HG02588 (cell line): ENCODE data around the gene PARD3.

Source experiments
- ATAC-seq: cut with Tn5 transposase; IDR thresholded peaks from one replicate; pipeline ENCODE4 v1.9.1; 2021; ENCODE audit warnings: mild to moderate bottlenecking, moderate library complexity; ENCODE audit not compliant: unreplicated experiment

The PARD3 gene

GRCh38 chr10:34551295-34551694 lies 263.8 kb downstream of the PARD3 start:
- no peak for ATAC-seq

GRCh38 chr10:34549953-34550352 lies 265.1 kb downstream of the PARD3 start:
- no peak for ATAC-seq

- no peak for ATAC-seq
Measured at GRCh38 chr10:34549001-34549400, 266.1 kb downstream of the PARD3 start.

GRCh38 chr10:34548466-34548865 lies 266.6 kb downstream of the PARD3 start:
- no peak for ATAC-seq

GRCh38 chr10:34547695-34548094 lies 267.4 kb downstream of the PARD3 start:
- ATAC-seq, result no peak

- no peak for ATAC-seq
Measured at GRCh38 chr10:34547291-34547690, 267.8 kb downstream of the PARD3 start.

- ATAC-seq, result no peak
Measured at GRCh38 chr10:34544400-34544799, 270.7 kb downstream of the PARD3 start.

GRCh38 chr10:34543716-34544115 lies 271.4 kb downstream of the PARD3 start:
- ATAC-seq, result no peak

GRCh38 chr10:34540492-34540891 lies 274.6 kb downstream of the PARD3 start:
- no peak for ATAC-seq

- ATAC-seq, result peak; percentile 49
Measured at GRCh38 chr10:34539533-34540315, 275.4 kb downstream of the PARD3 start.

GRCh38 chr10:34538281-34538829 lies 276.7 kb downstream of the PARD3 start:
- ATAC-seq, result peak; percentile 62

- peak; percentile 71 for ATAC-seq
Measured at GRCh38 chr10:34537629-34538231, 277.4 kb downstream of the PARD3 start.

GRCh38 chr10:34535872-34536271 lies 279.2 kb downstream of the PARD3 start:
- ATAC-seq, result no peak

- ATAC-seq, result no peak
Measured at GRCh38 chr10:34530778-34531177, 284.3 kb downstream of the PARD3 start.

GRCh38 chr10:34528320-34528719 lies 286.8 kb downstream of the PARD3 start:
- peak; percentile 61 for ATAC-seq

- ATAC-seq, result no peak
Measured at GRCh38 chr10:34526758-34527730, 288.1 kb downstream of the PARD3 start.

- ATAC-seq, result no peak
Measured at GRCh38 chr10:34526186-34526585, 288.9 kb downstream of the PARD3 start.

- no peak for ATAC-seq
Measured at GRCh38 chr10:34524369-34525091, 290.6 kb downstream of the PARD3 start.

- no peak for ATAC-seq
Measured at GRCh38 chr10:34523017-34523767, 291.9 kb downstream of the PARD3 start.

- peak; percentile 61 for ATAC-seq
Measured at GRCh38 chr10:34522546-34522945, 292.6 kb downstream of the PARD3 start.
